Astrocyte of the cerebellum (primary cell): ENCODE measurements around the gene HECTD4.
A peak's percentile ranks its signal among the peaks of the same experiment; 100 is the strongest.

Source experiments
- DNase-seq: peaks from one replicate; pipeline ENCODE4 v3.0.0-alpha.2; 2011; ENCODE audit warnings: low read depth
- H3K4me3 ChIP-seq: 2 replicates; pipeline ENCODE4 v1.5.1; 2011; ENCODE audit warnings: mild to moderate bottlenecking, low read depth, low read length, moderate library complexity
- in situ Hi-C: cut with HindIII; loops from 2 replicates; pipeline ENCODE4 v1.10.0; 2017; ENCODE audit warnings: low sequenced_read_pairs
- TF ChIP-seq, protein P1 (sequence below): IDR thresholded peaks from 2 replicates; pipeline ENCODE4 v1.5.1; 2012; ENCODE audit warnings: low read length, low read depth, moderate library complexity, mild to moderate bottlenecking; ENCODE audit errors: missing control alignments

Gene HECTD4

DNA sequence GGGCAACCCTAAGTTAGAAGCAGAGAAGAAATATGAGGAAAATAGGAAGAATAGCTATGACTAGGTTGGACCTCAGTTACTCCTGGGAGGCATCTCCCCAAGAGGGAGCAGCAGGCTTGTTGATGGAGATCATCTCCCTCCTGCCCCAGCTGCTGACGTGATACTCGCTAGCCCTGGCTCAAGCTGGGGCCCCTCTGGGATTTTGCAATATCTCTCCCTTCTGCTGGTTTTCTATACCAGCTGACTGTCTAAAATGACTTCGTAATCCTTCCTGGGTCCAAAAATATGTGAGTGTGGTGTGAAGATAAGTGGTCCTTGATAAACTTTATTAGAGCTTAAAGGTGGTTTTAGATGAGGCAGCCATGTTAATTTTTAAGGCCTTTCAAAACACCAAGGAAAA lies 4.5 kb upstream of the HECTD4 start:
- no peak overlapping the region for H3K4me3 ChIP-seq
- TF ChIP-seq, protein P1, sequence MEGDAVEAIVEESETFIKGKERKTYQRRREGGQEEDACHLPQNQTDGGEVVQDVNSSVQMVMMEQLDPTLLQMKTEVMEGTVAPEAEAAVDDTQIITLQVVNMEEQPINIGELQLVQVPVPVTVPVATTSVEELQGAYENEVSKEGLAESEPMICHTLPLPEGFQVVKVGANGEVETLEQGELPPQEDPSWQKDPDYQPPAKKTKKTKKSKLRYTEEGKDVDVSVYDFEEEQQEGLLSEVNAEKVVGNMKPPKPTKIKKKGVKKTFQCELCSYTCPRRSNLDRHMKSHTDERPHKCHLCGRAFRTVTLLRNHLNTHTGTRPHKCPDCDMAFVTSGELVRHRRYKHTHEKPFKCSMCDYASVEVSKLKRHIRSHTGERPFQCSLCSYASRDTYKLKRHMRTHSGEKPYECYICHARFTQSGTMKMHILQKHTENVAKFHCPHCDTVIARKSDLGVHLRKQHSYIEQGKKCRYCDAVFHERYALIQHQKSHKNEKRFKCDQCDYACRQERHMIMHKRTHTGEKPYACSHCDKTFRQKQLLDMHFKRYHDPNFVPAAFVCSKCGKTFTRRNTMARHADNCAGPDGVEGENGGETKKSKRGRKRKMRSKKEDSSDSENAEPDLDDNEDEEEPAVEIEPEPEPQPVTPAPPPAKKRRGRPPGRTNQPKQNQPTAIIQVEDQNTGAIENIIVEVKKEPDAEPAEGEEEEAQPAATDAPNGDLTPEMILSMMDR: no peak
- DNase-seq: no peak
- in situ Hi-C loops: no loop called here

- in situ Hi-C loops: no loop called here
- TF ChIP-seq, protein P1: no peak
- DNase-seq: no peak
- H3K4me3 ChIP-seq: peak overlapping the region; percentile 66
Observed at GRCh38 chr12:112382866-112383265, 635 bp upstream of the HECTD4 start.

- in situ Hi-C loops: no loop called here
- DNase-seq: no peak
- H3K4me3 ChIP-seq: peak overlapping the region; percentile 66
- TF ChIP-seq, protein P1: no peak
Observed at GRCh38 chr12:112381406-112381882, 787 bp downstream of the HECTD4 start.

DNA sequence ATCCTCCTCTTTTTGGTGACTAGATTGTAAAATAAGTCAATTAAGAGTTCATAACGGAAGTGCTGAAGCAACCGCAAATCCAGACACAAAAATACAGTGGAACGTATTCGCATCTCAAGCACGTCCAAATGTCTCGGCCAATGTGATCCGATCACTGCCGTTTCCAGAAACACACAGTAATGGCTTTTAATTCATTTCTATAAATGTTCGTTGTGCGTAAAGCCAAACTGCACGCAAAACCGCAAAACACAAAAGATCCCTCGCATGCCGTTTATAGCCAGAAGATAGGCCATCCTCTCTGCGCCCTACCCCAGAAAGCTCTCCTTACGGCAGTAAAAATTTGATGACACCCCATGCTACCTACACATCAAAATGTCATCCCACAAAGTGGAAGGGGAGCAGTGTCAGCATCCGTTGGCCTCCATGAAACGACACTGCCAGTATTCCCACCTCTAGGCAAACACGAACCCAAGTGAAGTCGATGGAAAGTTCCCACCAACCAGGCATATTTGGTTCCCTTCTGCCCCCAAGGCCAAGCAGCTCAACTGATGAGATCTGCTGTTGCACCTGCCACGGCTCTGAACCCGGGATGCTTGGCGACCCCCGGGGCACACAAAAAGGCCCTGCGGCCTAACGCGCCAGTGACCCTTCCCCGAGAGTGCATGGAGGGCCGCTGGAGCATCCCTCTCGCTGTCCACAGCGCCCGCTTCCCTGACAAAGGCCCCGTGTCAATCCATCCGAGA lies 1.4 kb downstream of the HECTD4 start:
- no peak for DNase-seq
- TF ChIP-seq, protein P1: no peak
- H3K4me3 ChIP-seq: peak overlapping the region; percentile 66
- in situ Hi-C loops: no loop called here

- H3K4me3 ChIP-seq: no peak overlapping the region
- TF ChIP-seq, protein P1: no peak
- in situ Hi-C loops: no loop called here
- DNase-seq: no peak
Observed at GRCh38 chr12:112375105-112375504, 7.1 kb downstream of the HECTD4 start.

DNA sequence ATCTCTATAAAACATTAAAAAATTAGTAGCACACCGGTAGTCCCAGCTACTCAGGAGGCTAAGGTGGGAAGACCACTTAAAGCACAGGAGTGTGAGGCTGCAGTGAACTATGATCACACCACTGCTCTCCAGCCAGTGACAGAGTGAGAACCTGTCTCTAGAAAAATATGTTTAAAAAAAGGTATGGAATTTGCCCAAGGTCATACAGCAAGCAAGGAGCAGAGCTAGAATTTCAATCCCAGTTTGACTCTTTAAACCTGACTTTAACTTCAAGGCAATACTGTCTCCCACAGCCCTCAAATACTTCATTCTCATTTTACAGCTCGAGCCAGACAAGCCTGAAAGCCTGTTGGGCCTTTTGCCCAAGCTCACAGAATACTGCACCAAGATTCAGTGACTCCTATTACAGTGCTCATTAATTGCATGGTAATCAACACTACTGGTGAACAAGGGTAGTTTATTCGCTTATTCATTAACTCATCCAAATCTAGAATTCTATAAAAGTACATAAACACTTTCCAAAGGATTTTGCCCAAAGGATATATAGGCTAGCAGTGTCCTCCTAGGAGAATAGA lies 8.0 kb downstream of the HECTD4 start:
- TF ChIP-seq, protein P1: no peak
- in situ Hi-C loops: no loop called here
- no peak overlapping the region for H3K4me3 ChIP-seq
- DNase-seq: no peak
